Measurements from ENCODE around the gene PLP1.
"Not testable (repeated sequence)": the region's sequence is repeated elsewhere in the genome, so short reads cannot be mapped to it uniquely, and the experiment has no call there.

Gene PLP1

DNA sequence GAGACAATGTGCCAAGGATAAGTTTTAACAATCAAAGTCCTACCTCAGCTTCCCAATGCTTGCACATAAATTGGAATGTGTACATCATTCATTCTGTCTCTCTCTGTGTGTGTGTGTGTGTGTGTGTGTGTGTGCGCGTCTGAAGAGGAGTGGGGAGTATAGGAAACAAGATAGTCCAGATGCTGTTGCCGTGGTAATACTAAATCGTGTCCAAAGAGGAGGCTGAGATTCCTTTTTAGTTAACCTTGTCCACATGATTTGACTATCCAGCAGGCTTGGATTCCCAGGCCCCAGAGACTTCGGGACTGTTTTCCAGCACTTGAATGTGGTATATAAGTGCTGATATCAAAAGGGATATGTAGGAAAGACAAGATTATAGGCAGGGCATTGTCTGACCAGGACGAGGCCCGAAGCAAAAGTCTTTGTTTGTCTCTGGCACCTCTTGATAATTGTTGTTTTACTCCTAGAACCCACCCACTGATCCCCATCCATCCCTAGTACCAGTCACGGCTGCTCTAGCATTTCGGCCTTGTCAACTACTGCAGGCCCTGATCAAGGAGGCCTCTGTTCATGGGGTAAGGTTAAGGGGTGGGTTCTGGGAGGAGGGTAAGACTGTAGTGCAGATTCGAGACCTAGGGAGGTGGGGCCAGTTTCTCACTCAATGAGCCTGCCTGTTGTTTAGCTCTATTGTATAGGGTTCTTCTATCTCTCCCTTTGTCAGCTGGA lies 3.9 kb downstream of the PLP1 start:
- DNase-seq (ENCODE audit: low read depth in 2 of 2, low spot score in 1 of 2) = no peak

DNA sequence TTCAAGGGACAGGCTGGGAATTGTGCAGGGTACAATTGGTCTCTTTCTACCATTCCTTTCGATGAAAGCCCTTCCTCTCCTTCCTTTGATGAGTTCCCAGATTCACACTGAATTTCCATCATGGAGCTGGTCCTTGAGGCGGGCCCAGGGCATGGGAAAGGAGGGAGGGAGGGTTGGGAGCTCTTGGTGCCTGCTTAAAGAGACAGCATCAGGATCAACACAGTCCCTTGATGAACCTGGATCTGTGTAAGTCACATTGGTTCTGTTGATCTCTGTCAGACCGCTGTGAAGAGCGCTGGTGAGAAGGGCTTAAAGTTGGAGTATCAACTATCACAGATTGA lies 4.4 kb downstream of the PLP1 start:
- no peak for DNase-seq (ENCODE audit: low read depth in 2 of 2, low spot score in 1 of 2)

DNA sequence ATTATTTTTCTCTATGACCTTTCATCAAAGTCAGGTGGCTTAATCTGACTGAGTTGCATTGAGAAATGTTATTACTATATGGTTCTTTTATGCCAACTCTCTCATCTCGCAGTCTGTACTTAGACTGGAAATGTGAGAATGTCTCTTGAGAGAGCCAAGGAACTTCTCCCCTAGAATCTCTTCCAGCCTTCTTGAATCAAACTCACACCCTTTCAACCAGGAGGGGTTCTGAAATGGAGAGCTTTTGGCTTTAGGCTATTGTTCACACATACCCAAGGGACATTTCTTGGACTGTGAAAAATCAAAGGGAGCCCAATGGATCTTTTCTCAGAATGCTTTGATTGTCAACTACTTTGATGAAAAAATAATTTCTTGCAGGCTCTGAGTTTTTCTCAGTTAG lies 5.1 kb downstream of the PLP1 start:
- DNase-seq (ENCODE audit: low read depth in 2 of 2, low spot score in 1 of 2) = no peak

DNA sequence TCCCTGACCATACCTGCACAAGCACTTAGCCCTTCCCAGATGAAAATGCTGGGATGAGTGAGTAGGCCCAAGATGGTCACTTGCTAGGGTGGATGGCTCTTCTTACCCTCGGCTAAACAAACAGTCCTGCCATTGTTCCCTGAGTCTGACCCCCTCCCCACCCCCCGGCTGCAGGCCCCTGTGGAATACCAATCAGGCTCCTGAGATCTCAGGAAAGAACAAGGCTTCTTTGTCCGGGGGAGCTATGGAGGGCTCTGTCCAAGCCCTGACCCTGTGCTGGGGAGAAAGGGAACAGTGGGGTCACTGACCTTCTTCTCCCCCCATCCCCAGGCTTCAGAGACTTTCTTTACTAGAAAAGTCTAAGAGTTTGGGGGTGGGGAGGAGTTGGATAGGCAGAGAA lies 6.0 kb downstream of the PLP1 start:
- no peak for DNase-seq (ENCODE audit: low read depth in 2 of 2, low spot score in 1 of 2)

DNA sequence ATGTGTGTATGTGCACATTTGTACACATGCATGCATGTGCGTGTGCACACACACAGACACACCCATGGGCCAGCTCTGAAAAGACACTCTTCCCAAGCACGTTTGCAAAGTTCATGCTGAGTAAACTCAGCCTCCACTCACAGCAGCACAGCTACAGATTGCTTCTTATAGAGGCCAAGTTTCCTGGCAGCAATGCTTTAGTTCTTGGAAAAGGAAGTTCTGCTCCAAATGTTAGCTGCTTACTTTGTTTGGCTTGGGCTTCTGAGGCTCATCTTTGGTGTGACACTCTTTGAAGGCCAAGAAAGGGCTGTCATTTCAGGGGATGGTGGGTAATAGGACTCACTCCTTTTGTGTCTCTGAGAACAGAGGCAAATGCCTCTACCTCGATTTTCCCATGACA lies 6.6 kb downstream of the PLP1 start:
- DNase-seq (ENCODE audit: low read depth in 2 of 2, low spot score in 1 of 2) = no peak

DNA sequence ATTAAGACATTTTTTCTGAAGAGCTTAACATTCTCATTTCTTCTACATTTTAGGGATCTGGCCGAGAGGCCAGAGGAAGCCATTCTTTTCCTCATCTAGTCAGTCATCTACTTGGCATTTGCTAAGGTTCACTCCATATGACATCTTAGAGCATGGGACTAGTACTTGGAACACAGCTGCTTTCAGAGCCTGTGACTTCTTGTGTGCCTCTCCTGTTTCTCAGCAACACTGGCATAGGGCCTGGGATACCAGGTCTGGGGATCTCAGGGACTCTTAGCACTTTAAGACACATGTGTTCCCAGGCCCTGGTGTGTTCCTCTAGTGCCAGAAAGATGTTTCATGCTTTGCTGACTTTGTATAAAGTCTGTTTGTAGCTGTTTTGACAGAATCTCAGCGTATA lies 7.3 kb downstream of the PLP1 start:
- DNase-seq (ENCODE audit: low read depth in 2 of 2, low spot score in 1 of 2) = no peak

DNA sequence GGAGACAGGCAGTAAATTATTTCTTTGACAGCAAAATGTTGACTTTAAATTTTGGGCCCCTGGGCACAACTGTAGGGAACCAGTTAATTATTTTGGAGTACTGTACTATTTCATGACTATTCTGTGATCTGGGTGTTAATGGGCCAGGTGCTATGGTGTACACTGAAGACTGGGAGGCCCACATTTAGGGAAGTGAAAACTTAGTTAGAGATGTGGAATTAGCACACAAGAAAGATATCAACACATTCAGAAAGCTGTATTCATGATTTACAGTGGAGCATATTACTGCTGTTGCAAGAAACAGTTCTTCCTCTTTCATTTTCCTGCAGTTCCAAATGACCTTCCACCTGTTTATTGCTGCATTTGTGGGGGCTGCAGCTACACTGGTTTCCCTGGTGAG lies 12.4 kb downstream of the PLP1 start:
- no peak for DNase-seq (ENCODE audit: low read depth in 2 of 2, low spot score in 1 of 2)

DNA sequence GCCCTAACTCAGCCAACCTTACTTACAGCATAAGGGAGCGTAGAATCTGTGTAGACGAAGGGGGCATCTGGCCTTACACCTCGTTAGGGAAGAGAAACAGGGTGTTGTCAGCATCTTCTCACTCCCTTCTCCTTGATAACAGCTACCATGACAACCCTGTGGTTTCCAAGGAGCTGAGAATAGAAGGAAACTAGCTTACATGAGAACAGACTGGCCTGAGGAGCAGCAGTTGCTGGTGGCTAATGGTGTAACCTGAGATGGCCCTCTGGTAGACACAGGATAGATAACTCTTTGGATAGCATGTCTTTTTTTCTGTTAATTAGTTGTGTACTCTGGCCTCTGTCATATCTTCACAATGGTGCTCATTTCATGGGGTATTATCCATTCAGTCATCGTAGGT lies 14.6 kb downstream of the PLP1 start:
- DNase-seq (ENCODE audit: low read depth in 2 of 2, low spot score in 1 of 2) = no peak

DNA sequence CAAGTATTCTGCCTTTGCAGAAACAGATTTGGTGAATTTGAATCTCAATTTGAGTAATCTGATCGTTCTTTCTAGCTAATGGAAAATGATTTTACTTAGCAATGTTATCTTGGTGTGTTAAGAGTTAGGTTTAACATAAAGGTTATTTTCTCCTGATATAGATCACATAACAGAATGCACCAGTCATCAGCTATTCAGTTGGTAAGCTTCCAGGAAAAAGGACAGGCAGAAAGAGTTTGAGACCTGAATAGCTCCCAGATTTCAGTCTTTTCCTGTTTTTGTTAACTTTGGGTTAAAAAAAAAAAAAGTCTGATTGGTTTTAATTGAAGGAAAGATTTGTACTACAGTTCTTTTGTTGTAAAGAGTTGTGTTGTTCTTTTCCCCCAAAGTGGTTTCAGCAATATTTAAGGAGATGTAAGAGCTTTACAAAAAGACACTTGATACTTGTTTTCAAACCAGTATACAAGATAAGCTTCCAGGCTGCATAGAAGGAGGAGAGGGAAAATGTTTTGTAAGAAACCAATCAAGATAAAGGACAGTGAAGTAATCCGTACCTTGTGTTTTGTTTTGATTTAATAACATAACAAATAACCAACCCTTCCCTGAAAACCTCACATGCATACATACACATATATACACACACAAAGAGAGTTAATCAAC lies 15.3 kb downstream of the PLP1 start:
- no peak for DNase-seq (ENCODE audit: low read depth in 2 of 2, low spot score in 1 of 2)

DNA sequence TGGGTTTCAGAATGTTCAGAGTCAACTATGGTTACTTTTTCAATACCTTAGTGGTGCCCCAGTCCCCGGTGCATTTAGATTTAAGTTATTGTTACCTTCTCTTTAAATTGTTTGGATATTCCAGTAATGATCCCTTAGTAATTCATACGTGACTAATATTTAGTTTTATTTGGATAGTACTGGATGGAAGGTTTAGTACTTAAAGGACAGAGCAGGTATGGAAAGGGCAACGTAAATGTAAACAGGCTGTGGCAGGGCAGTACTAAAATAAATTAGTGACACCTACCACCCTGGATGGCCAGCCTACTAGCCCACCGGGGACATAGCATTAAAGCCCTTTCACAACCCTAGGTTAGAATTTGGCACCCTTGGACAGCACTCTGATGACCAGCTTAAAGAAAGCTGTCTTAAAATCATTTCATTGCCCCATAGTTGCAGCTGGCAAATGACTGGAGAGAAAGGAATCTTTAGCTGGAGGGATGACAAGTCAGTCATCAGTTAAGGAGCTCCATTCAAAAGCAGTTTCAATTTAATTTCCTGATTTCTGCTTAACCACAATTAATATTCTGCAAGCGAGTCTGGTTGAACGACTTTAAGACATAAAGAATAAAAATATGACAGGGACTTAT lies 16.4 kb downstream of the PLP1 start:
- DNase-seq (ENCODE audit: low read depth in 2 of 2, low spot score in 1 of 2) = no peak

DNA sequence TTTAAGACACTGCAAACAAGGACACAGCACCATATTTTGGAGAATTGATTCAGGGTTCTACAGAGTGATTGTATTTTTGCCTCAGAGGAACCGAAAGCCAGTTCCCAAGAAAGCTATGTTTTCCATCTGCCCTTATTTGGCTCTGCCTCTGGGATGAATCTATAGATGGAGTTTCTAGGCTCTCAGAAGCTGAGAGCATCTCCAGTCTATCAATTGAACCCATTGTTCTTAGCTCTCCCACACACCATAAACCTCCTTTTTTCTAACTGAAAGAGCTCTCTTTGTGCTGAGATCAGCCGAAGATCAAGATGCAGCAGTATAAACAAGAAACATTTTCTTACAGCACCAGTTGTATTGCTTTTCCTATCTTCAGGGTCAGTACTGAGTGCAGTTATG lies 16.9 kb downstream of the PLP1 start:
- no peak for DNase-seq (ENCODE audit: low read depth in 2 of 2, low spot score in 1 of 2)

DNA sequence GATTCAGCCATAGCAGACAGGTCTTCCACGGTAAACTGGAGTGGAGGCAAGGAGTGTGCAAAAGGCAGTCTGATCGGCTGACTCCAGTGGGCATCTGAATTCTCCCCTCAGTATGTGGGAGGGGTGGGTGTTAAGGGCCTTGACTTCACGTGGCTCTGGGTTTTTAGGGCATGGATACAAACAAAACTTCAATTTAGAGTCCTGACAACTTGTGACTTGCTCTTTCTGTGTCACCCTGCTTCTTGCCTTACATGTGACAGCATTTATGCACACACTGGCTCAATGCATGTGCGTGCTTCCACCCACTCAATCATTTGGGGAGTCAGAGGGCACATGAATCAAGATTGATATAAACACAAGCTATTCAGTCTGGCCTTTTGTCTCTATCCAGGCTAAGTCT lies 17.5 kb downstream of the PLP1 start:
- DNase-seq (ENCODE audit: low read depth in 2 of 2, low spot score in 1 of 2) = no peak

DNA sequence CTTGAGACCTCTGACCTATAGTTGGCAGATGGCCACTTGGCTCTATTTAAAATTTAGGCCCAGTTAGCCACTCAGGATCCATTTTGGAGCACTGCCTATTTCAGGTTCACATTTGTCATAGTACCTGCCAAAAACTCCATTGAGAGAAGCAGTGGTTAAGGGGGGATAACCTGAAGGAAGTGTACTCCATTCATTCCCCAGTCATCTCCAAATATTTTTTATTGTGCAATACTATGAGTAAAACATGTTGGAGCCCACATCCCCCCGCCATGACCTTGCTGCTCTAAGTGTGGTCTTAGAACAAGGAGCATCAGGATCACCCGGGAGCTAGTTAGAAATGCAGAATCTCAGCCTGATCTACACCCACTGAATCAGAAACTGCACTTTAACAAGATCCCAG lies 21.1 kb downstream of the PLP1 start:
- no peak for DNase-seq (ENCODE audit: low read depth in 2 of 2, low spot score in 1 of 2)

DNA sequence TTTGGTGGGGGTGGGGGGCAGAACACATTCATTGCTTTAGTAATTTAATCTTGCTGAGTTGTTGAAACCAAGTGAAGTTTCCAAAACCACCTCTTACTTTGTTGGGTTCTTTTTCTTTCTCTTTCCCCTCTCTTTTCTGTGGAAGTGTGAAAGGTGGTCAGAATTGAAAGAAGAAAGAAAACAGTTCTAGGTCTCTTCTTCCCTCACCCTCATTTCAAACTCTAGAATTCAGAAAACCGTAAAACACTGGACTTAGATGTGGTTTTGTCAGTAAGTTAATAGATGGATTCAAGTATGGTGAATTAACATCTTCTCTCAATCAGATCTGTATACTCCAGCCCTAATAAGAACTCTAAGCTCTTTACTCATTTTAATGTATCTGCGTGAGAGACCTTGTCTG lies 23.7 kb downstream of the PLP1 start:
- DNase-seq (ENCODE audit: low read depth in 2 of 2, low spot score in 1 of 2) = no peak

DNA sequence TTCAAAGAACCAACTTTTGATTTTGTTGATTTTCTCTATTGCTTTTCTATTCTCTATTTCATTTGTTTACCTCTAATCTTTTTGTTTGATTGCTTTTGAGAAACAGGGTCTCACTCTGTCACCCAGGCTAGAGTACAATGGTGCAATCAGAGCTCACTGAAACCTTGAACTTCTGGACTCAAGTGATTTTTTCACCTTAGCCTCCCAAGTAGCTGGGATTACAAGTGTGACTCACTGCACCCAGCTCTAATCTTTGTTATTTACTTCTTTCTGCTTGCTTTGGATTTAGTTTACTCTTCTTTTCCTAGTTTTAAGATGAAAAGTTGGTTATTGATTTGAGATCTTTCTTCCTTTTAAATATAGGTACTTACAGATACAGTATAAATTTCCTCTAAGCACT lies 29.2 kb downstream of the PLP1 start:
- no peak for DNase-seq (ENCODE audit: low read depth in 2 of 2, low spot score in 1 of 2)

DNA sequence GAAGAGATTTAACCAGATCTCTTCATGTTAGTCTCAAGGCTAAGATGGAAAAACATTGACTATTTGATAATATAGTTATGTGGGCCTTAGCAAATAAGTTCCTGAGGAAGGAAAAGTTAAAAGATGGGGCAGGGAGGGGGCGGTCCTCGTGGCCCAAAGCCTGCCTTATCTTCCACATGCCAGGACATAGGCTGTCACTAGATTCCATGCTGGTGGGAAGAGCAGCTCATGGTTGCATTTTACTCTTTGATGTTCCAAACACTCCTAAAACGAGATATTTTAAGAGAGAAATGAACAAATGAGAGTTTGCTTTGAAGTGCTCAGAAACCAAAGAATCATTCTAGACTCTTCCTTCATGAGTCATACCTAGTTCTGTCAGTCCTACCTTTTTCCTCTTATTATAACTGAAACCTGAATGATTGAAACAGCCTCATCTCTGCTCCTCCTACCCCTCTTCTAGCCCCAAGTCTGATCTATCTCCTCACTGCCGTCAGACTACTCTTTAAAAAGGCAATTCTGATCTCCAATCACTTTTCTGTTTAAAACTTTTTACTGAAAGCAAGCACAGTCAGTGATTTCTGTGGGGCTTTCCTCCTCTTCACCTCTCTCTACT lies 30.3 kb downstream of the PLP1 start:
- no peak for DNase-seq (ENCODE audit: low read depth in 2 of 2, low spot score in 1 of 2)

DNA sequence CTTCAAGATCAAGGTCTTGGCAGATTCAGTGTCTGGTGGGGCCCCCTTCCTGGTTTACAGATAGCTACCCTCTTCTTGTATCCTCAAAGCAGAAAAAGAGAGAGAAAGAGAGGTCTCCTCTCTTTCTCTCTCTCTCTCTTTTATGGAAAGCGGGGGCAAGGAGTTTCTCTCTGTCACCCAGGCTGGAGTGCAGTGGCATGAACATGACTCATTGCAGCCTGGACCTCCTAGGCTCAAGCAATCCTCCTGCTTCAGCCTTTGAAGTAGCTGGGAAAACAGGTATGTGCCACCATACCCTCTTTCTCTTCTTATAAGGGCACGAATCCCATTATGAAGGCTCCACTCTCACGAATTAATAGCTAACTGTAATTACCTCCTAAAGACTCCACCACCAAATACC lies 35.2 kb downstream of the PLP1 start:
- no peak for DNase-seq (ENCODE audit: low read depth in 2 of 2, low spot score in 1 of 2)

DNA sequence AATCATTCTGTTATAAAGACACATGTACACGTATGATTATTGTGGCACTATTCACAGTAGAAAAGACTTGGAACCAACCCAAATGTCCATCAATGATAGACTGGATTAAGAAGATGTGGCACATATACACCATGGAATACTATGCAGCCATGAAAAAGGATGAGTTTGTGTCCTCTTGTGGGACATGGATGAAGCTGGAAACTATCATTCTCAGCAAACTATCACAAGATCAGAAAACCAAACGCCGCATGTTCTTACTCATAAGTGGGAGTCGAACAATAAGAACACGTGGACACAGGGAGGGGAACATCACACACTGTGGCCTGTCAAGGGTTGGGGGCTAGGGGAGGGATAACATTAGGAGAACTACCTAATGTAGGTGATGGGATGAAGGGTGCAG lies 40.5 kb downstream of the PLP1 start:
- DNase-seq (ENCODE audit: low read depth in 2 of 2, low spot score in 1 of 2) = not testable (repeated sequence)

DNA sequence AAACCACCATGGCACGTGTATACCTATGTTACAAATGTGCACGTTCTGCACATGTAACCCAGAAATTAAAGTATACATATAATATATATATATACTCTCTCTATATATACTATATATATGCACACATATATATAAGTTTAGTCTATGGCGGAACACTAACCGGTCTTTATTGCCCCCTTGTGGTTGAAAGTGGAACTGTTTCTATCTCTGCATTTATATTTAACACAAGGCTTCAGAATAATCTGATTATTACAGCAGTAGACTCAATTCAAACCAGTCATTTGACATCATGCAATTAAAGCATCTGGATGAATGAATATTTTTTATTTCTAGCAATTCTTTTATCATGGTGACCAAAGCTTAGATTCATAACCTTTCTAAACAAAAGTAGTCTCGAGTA lies 40.9 kb downstream of the PLP1 start:
- DNase-seq (ENCODE audit: low read depth in 2 of 2, low spot score in 1 of 2) = no peak

DNA sequence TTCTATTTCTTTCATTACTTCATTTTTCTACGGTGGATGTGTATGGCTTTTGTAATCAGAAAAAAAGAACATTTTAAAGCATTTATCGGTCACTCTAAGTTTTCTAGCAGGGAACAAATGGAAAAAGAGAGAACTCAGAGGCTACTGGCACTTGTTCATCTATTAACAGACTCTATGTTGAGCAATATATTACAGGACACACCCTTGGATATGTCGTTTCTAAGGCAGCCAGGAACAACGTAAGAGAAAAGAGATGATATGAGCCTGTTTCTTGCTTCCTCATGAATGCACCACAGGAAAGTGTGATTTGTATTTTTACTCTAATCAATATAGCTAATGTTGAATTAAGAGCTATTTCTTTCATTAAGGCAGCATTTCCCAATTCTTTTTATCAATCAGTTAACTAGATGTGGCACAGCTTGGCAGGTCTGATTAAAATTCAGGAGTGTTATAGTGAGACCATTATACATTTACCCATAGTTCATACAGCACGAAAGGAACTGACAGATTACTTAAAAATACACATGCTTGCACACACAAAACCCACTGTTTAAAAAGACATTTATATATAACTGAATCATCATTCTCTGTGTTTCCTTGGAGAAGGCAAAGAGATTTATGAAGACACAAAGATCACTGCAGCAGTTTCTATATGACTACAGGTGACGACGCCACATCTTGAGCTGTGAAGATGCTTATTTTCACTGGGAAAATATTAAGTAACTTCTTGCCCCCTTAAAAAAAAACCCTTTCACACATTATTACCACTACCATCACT lies 42.4 kb downstream of the PLP1 start:
- no peak for DNase-seq (ENCODE audit: low read depth in 2 of 2, low spot score in 1 of 2)

DNA sequence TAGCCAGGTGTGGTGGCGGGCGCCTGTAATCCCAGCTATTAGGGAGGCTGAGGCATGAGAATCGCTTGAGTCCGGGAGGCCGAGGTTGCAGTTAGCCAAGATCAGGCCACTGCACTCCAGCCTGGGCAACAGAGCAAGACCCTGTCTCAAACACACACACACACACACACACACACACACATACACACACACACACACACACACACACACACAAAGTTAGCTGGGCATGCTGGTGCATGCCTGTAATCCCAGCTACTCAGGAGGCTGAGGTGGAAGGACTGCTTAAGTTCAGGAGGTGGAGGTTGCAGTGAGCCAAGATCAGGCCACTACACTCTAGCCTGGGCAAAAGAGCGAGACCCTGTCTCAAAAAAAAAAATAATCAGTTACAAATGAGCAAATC lies 44.2 kb downstream of the PLP1 start:
- DNase-seq (ENCODE audit: low read depth in 2 of 2, low spot score in 1 of 2) = not testable (repeated sequence)

DNA sequence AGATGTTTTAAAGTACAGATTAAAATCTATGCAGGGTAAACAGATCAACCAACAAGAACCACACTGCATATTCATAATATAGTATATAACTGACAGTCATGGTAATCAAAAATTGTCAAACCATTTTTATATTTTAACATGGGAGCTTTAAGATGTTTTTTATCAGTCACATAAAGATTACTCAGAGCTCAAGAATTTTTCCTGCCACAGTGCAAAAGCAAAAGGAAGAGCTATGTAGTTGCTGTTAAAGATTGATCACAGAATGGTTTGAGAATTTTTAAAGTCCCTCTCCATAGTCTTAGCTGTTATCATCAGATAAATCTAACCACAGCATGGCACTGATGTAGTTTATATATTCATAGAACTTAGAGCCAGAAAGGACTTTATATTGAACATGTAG lies 47.0 kb downstream of the PLP1 start:
- no peak for DNase-seq (ENCODE audit: low read depth in 2 of 2, low spot score in 1 of 2)

Measured in stimulated activated CD8-positive, alpha-beta memory T cell treated with anti-CD3 and anti-CD28 coated beads, Interleukin-4, amount 100 ng/mL, for 1 hour (primary cell).